Prostate gland (tissue), 2 donors: ENCODE results near the gene ALOXE3.

Experiments
- CTCF ChIP-seq, 4 experiments: fragments of 200-600 bp in 2 of 4; fragments of 450-650 bp in 2 of 4; sonication (generic) in 2 of 4; IDR thresholded peaks; 1 replicate in 3 of 4; 2 replicates in 1 of 4; pipeline ENCODE4 v1.5.1; 2016 to 2019; ENCODE audit warnings: antibody characterized with exemption in 4 of 4, mild to moderate bottlenecking in 2 of 4, moderate library complexity in 2 of 4
- POLR2AphosphoS5 ChIP-seq: sonication (generic); formaldehyde crosslinking; IDR thresholded peaks from one replicate; pipeline ENCODE4 v1.6.1; 2017; ENCODE audit warnings: antibody characterized with exemption

GRCh38 chr17:8142158-8142886 is 24.0 kb upstream of the ALOXE3 start:
- TF ChIP-seq CTCF (IDR thresholded peaks at IDR 0.05) (no peak), POLR2AphosphoS5 (no peak)
